ENCODE measurements around the gene PODXL2.

Gene PODXL2

GRCh38 chr3:127615631-127616305, 13.2 kb upstream of the PODXL2 start:
- Histone ChIP-seq H3K9me3 (ENCODE audit: severe bottlenecking) (no peaks in the 10 kb centered on the region), H3K4me3 (ENCODE audit: low read depth, low read length) (no peak overlapping the region), H3K27me3 (ENCODE audit: insufficient read depth, low read depth, severe bottlenecking) (no peaks in the 10 kb centered on the region), H3K36me3 (peaks cover 96% of the 10 kb centered on the region), H3K27ac (no peak overlapping the region)
- no peak for TF ChIP-seq CTCF (IDR thresholded peaks at IDR 0.05; ENCODE audit: low read depth, low read length)
- DNase-seq = no peak

- no peak overlapping the region for H3K27ac ChIP-seq
- no peak for DNase-seq
- peaks cover 100% of the 10 kb centered on the region for H3K36me3 ChIP-seq
- H3K9me3 ChIP-seq (ENCODE audit: severe bottlenecking) = no peaks in the 10 kb centered on the region
- H3K27me3 ChIP-seq (ENCODE audit: insufficient read depth, low read depth, severe bottlenecking) = no peaks in the 10 kb centered on the region
- no peak for TF ChIP-seq CTCF (IDR thresholded peaks at IDR 0.05; ENCODE audit: low read depth, low read length)
- no peak overlapping the region for H3K4me3 ChIP-seq (ENCODE audit: low read depth, low read length)
These were observed 12.0 kb upstream of the PODXL2 start for GRCh38 chr3:127616836-127617605.

- no peak overlapping the region for H3K27ac ChIP-seq
- H3K4me3 ChIP-seq (ENCODE audit: low read depth, low read length) = no peak overlapping the region
- no peak for DNase-seq
- no peaks in the 10 kb centered on the region for H3K27me3 ChIP-seq (ENCODE audit: insufficient read depth, low read depth, severe bottlenecking)
- H3K36me3 ChIP-seq = peaks cover 87% of the 10 kb centered on the region
- TF ChIP-seq CTCF (IDR thresholded peaks at IDR 0.05; ENCODE audit: low read depth, low read length) = no peak
- H3K9me3 ChIP-seq (ENCODE audit: severe bottlenecking) = no peaks in the 10 kb centered on the region
These were observed 10.1 kb upstream of the PODXL2 start for GRCh38 chr3:127618891-127619290.

GRCh38 chr3:127620637-127621375, 8.2 kb upstream of the PODXL2 start:
- peaks cover 68% of the 10 kb centered on the region for H3K36me3 ChIP-seq

GRCh38 chr3:127622031-127622430, 7.0 kb upstream of the PODXL2 start:
- H3K27ac ChIP-seq = no peak overlapping the region
- H3K9me3 ChIP-seq (ENCODE audit: severe bottlenecking) = no peaks in the 10 kb centered on the region
- no peak for DNase-seq
- peaks cover 55% of the 10 kb centered on the region for H3K36me3 ChIP-seq
- H3K27me3 ChIP-seq (ENCODE audit: insufficient read depth, low read depth, severe bottlenecking) = no peaks in the 10 kb centered on the region
- TF ChIP-seq CTCF (IDR thresholded peaks at IDR 0.05; ENCODE audit: low read depth, low read length) = no peak
- H3K4me3 ChIP-seq (ENCODE audit: low read depth, low read length) = no peak overlapping the region

More at GRCh38 chr3:127620637-127621375, 8.2 kb upstream of the PODXL2 start:
- H3K4me3 ChIP-seq (ENCODE audit: low read depth, low read length) = no peak overlapping the region
- no peaks in the 10 kb centered on the region for H3K27me3 ChIP-seq (ENCODE audit: insufficient read depth, low read depth, severe bottlenecking)
- no peak overlapping the region for H3K27ac ChIP-seq
- no peaks in the 10 kb centered on the region for H3K9me3 ChIP-seq (ENCODE audit: severe bottlenecking)
- TF ChIP-seq CTCF (IDR thresholded peaks at IDR 0.05; ENCODE audit: low read depth, low read length) = no peak
- no peak for DNase-seq

Measured in WERI-Rb-1 (cell line).